ENCODE data around the gene EBF3.

The EBF3 gene

DNA sequence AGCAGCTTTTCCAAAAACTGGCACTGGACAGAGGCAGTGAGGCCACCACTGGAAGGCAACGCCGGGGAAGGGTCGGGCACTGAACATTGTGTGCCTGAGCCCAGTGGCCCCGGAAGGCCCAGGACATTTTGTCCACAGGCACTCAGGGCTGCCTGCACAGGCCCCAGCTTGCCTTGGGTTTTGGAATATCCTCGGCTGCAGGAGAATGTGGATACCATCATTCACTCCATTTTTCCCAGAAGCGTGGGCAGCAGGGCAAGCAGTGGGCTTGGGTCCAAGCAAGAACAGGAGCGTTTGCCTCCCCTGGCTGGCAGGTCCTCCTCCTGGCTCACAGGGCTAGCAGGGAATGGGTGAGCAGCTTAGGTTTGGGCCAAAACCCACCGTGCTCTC is 147.4 kb downstream of the EBF3 start:
- TF ChIP-seq, protein P1, sequence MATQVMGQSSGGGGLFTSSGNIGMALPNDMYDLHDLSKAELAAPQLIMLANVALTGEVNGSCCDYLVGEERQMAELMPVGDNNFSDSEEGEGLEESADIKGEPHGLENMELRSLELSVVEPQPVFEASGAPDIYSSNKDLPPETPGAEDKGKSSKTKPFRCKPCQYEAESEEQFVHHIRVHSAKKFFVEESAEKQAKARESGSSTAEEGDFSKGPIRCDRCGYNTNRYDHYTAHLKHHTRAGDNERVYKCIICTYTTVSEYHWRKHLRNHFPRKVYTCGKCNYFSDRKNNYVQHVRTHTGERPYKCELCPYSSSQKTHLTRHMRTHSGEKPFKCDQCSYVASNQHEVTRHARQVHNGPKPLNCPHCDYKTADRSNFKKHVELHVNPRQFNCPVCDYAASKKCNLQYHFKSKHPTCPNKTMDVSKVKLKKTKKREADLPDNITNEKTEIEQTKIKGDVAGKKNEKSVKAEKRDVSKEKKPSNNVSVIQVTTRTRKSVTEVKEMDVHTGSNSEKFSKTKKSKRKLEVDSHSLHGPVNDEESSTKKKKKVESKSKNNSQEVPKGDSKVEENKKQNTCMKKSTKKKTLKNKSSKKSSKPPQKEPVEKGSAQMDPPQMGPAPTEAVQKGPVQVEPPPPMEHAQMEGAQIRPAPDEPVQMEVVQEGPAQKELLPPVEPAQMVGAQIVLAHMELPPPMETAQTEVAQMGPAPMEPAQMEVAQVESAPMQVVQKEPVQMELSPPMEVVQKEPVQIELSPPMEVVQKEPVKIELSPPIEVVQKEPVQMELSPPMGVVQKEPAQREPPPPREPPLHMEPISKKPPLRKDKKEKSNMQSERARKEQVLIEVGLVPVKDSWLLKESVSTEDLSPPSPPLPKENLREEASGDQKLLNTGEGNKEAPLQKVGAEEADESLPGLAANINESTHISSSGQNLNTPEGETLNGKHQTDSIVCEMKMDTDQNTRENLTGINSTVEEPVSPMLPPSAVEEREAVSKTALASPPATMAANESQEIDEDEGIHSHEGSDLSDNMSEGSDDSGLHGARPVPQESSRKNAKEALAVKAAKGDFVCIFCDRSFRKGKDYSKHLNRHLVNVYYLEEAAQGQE (IDR thresholded peaks at IDR 0.05; ENCODE audit: insufficient read depth in 1 of 2, low read depth in 2 of 2, low read length in 2 of 2), result no peak
- TF ChIP-seq FOXP2 (optimal IDR thresholded peaks at IDR 0.05; ENCODE audit: borderline replicate concordance, extremely low read depth, extremely low read length, insufficient read depth), result no peak
- no peak for TF ChIP-seq POLR2AphosphoS5 (IDR thresholded peaks at IDR 0.05; ENCODE audit: low read depth, low read length)
- no peak for TF ChIP-seq TAF1 (IDR thresholded peaks at IDR 0.05; ENCODE audit: borderline replicate concordance, insufficient read depth, low read length)
- no peak for TF ChIP-seq SIN3A (IDR thresholded peaks at IDR 0.05; ENCODE audit: borderline replicate concordance, insufficient read depth, low read length)

DNA sequence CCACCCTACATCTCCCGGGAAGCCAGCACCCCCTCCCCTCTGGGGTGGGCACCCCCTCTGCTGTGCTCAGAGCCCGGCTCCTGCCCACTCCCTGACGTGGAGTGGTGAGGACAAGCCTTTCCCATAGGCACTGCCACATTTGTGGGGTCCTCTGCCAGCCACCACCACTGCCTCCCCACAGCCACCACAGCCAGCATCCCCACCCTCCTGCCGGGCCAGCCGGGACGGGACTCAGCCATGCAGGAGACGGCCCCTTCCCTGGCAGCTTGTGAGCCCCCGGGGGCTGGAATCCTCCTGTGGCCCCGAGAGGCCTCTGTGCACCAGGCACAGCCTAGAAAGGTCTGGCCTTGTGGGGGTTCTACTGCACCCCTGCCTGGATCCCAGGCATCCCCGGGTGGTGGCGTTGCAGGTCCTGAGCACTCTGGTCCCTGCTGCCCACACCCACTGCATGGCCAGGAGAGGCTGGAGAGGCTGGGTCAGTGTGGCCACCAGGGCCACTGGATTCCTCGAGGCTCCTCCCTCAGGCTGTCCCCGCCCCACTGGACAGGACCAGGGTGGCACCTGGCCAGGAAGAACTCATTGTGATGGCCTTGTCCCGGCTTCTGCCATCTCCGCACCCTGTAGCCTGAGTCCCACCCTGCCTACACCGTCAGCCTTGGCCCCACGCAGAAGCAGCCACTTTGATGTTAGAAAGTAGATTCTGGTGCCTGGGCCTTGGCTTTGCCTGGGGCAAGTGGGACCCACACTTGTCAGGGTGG is 148.0 kb downstream of the EBF3 start:
- TF ChIP-seq FOXP2 (optimal IDR thresholded peaks at IDR 0.05; ENCODE audit: borderline replicate concordance, extremely low read depth, extremely low read length, insufficient read depth) (no peak), TAF1 (IDR thresholded peaks at IDR 0.05; ENCODE audit: borderline replicate concordance, insufficient read depth, low read length) (no peak), SIN3A (IDR thresholded peaks at IDR 0.05; ENCODE audit: borderline replicate concordance, insufficient read depth, low read length) (no peak), POLR2AphosphoS5 (IDR thresholded peaks at IDR 0.05; ENCODE audit: low read depth, low read length) (no peak)
- TF ChIP-seq, protein P1 (IDR thresholded peaks at IDR 0.05; ENCODE audit: insufficient read depth in 1 of 2, low read depth in 2 of 2, low read length in 2 of 2), result no peak

- TF ChIP-seq FOXP2 (optimal IDR thresholded peaks at IDR 0.05; ENCODE audit: borderline replicate concordance, extremely low read depth, extremely low read length, insufficient read depth) (no peak), TAF1 (IDR thresholded peaks at IDR 0.05; ENCODE audit: borderline replicate concordance, insufficient read depth, low read length) (no peak), SIN3A (IDR thresholded peaks at IDR 0.05; ENCODE audit: borderline replicate concordance, insufficient read depth, low read length) (no peak), POLR2AphosphoS5 (IDR thresholded peaks at IDR 0.05; ENCODE audit: low read depth, low read length) (no peak)
- TF ChIP-seq, protein P1 (IDR thresholded peaks at IDR 0.05; ENCODE audit: insufficient read depth in 1 of 2, low read depth in 2 of 2, low read length in 2 of 2), result no peak
Observed at GRCh38 chr10:129814681-129815646, 149.1 kb downstream of the EBF3 start.

DNA sequence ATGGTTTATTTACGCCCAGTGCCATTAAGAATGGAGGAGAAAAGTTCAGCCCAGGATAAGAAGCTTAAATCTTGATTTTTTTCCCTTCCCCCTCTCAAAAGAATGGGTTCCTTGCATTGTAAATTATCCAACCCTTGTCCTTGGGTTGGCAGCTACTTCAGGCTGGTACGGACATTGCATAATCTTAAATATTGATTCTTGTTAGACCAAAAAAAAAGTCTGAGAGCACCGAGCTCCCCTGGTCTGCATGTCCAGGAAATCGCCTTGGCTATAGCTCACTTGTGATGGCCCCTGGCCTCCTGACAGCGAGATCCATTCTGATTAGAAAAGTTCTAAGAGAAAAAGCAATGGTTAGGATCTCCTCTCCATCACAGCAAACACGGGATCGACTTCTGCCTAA is 151.7 kb downstream of the EBF3 start:
- TF ChIP-seq, protein P1 (IDR thresholded peaks at IDR 0.05; ENCODE audit: insufficient read depth in 1 of 2, low read depth in 2 of 2, low read length in 2 of 2), result no peak
- no peak for TF ChIP-seq TAF1 (IDR thresholded peaks at IDR 0.05; ENCODE audit: borderline replicate concordance, insufficient read depth, low read length)
- no peak for TF ChIP-seq FOXP2 (optimal IDR thresholded peaks at IDR 0.05; ENCODE audit: borderline replicate concordance, extremely low read depth, extremely low read length, insufficient read depth)
- TF ChIP-seq POLR2AphosphoS5 (IDR thresholded peaks at IDR 0.05; ENCODE audit: low read depth, low read length), result no peak
- TF ChIP-seq SIN3A (IDR thresholded peaks at IDR 0.05; ENCODE audit: borderline replicate concordance, insufficient read depth, low read length), result no peak

Measured in PFSK-1 (cell line).